ENCODE data around the gene FAM170B.

Gene FAM170B

DNA sequence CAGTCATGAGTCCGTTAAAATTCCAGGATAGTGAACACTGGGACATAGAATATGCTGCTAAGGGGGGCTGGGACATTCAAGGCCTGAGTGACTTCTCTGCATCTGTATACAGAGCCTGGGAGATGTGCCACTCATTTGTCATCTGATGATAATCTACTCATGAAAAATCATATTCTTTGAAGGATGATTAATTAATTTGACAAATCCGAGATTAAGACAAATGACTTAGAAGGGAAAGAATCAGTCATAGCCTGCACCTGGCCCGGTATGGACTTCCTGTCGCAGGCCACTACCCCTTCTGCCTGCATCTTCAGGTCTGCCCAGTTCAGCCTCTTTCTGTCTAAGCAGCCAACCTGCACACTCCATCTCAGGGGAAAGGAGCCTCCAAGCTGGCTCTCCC lies 18.8 kb upstream of the FAM170B start:
- DNase-seq (ENCODE audit: low spot score): no peak
- no peak for FAIRE-seq

DNA sequence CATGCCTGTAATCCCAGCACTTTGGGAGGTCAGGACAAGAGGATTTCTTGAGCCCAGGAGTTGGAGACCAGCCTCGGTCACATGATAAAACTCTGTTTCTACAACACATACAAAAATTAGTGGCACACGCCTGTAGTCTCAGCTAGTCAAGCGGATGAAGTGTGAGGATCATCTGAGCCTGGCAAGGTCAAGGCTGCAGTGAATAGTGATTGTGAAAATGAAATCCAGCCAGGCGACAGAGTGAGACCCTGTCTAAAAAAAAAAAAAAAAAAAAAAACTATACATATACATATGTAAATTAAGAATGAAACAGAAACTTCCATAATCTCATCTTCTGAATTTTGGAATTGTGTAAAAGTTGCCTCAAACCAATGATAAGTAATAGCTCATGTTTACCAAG lies 18.2 kb upstream of the FAM170B start:
- no peak for FAIRE-seq
- DNase-seq (ENCODE audit: low spot score): no peak

DNA sequence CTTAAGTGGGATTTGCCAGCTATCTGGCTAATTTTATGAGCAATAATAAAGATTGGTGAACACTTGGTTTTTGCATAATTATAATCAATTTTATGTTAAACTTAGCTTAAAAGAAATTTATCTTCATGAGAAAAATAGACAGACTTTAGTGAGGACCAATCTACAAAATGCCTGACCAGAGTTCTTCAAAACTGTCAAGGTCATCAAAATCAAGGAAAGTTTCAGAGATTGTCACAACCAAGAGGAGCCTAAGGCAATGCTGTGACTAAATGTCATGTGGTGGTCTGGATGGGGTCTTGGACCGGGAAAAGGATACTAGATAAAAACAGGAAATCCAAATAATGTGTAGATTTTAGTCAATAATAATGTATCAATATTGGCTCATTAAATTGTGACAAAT lies 17.7 kb upstream of the FAM170B start:
- FAIRE-seq (no peak), DNase-seq (ENCODE audit: low spot score) (no peak)

DNA sequence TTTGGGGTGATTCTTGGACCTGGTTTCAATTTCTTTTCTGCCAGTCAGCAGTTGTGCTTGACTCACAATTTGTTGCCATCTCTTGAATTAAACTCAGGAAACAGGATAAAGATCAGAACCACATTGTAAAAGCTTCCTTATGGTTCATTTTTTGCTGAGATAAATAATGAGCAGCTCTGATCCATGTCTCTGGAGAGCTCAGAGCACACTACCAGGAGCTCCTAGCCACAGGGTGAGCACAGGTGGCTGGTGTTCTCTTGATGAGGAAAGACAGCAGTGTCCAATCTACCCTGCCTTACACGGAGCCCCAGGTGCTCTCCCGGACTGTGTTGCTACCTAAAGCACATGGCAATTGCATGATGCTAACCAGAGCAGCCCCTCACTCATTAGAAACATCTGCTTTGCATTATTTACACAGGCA lies 17.2 kb upstream of the FAM170B start:
- DNase-seq (ENCODE audit: low spot score) (no peak), FAIRE-seq (no peak)

- FAIRE-seq (no peak), DNase-seq (ENCODE audit: low spot score) (no peak)
These were observed 16.6 kb upstream of the FAM170B start for GRCh38 chr10:49150426-49150825.

- FAIRE-seq: no peak
These were observed 16.1 kb upstream of the FAM170B start for GRCh38 chr10:49149881-49150280.

DNA sequence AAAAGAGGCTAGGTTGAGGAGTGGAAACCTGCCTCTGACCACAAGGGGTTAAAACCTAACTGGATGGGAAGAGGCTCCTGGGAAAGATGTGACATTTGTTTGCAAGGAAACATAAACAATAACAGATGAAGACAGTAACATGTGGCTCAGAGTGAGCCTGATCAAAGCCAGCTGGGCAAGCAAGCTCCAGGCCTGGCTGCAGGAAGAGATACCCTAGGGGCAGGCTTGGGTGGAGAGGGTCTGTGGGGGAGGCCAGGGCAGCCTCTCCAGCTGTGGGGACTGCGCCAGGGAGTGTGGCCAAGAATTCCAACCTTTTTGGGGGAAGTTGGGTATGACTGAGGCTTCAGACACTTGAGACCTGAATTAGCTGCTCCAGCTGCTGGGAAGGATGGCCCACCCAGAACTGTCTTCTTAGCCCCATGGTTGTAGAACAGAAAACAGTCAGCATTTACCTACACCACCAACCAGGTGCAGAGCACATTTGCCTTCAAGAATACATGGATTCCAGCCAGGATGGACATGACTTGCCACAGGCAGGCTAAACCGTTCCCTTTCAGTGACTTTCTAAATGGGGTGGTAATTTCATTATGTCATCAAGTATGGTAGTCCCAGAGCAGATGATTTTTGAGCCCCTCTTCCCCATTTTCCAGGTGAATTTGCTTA lies 10.4 kb upstream of the FAM170B start:
- no peak for FAIRE-seq

More at GRCh38 chr10:49149881-49150280, 16.1 kb upstream of the FAM170B start:
- DNase-seq (ENCODE audit: low spot score): no peak

DNA sequence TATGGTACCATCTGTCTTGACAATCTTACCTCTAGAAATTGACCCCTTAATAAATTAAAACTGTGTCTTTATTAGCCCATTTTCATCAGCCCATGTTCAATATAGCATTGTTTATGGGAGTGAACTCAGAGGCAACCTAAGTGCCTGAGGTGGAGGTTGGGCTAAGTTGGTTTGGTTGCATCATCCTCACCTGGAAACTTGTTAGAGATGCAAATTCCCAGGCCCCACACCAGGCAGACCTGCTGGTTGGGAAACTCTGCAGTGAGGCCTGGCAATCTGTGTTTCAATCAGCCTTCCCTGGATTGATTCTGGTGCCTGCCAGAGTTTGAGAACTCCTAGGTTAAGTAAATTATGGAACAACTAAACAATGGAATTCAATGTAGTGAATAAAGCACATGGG lies 9.4 kb upstream of the FAM170B start:
- no peak for FAIRE-seq

More for the DNA sequence above, 10.4 kb upstream of the FAM170B start:
- no peak for DNase-seq (ENCODE audit: low spot score)

DNA sequence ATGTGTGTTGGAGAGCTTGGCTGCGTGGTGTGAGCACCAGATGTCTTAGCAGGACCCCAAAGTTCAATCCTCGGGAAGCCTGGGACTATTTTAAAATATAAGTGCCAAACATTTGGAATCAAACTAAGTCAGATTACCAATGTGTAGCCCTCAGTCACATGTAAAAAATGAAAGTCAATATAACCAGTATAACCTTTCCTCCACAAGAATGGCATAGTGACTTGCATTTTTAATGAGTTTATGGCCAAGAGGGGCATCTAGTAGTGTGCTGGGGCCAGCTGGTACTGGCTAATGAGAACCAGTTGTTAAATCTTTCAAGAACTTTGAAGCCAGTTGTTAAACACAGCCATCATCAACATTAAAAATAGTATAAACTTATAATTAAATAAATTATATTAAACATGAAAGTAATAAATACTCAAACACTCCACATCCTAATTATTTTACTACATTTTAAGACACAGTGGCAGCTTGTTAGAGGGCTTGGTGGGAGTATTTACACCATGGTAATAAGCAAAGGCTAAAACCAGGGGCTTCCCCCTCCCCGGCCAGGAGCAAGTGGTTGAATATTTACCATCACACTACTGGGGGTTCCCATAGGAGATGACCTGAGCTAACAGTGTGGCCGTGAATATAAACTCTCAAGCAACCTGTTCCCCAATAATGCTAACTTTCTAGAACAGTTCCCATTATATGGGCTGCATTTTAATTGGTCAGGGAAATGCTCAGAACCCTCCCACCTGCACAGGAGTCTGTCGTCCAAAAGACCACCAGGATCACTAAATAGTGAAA lies 7.9 kb upstream of the FAM170B start:
- DNase-seq (ENCODE audit: low spot score) (no peak), FAIRE-seq (no peak)

More for the DNA sequence above, 9.4 kb upstream of the FAM170B start:
- DNase-seq (ENCODE audit: low spot score): no peak

DNA sequence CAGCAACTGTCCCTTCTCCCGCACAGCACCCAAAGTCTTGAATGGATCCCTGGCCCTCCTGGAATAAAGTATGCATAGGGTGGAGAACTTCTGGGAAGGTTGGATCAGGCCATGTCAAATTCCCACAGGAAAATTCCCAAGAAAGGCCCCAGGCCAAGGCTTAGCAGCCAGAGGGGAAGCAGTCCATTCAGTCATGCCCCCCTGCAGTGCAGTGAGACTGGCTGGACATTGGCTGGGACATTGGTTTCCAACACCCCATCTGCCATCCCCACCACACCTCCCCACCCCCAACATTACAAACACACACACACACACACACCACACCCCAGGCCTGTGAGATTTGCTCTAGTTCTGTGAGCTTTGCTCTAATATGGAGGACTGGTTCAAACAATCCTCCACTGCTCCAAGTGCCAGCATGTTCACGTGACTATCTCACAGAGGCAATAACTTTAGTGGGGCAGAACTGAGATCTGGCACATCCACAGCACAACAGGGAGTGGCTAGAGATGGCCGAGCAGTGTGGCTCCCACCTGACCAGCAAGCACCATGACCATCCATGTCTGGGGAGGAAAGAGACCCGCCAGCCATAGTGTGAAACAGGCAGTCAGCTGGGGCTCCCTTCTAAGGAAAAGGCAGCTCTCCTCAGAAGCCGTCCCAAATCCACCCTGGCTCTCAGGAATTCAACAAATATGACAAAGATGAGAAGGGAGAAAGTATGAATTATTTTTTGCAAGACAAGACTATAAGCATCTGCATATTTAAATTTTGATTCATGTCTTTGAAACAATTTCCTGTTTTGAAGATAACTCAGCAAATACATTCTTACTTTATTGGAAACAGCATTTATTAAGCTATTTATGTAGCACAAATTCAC lies 6.7 kb upstream of the FAM170B start:
- DNase-seq (ENCODE audit: low spot score) (no peak), FAIRE-seq (peak; percentile 90)

DNA sequence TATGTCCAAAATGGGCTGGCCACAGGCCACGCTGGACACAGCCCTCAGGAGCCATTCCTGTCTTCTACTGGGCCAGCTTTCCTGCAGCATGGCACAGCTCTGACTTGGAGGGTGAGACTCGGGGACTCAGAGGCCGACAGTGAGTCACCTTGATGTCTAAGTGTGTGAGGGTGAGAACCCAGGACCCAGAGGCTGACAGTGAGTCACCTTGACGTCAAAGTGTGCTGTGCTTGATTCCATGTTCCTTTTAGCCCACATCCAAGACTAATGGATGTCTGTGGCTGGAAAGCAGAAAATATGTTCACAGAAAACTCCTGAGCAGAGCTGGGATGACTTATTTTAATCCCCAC lies 6.0 kb upstream of the FAM170B start:
- FAIRE-seq (no peak), DNase-seq (ENCODE audit: low spot score) (peak; percentile 81)

GRCh38 chr10:49139028-49139845 lies 5.4 kb upstream of the FAM170B start:
- DNase-seq (ENCODE audit: low spot score) (no peak), FAIRE-seq (no peak)

GRCh38 chr10:49138361-49138891 lies 4.6 kb upstream of the FAM170B start:
- DNase-seq (ENCODE audit: low spot score): no peak
- no peak for FAIRE-seq

DNA sequence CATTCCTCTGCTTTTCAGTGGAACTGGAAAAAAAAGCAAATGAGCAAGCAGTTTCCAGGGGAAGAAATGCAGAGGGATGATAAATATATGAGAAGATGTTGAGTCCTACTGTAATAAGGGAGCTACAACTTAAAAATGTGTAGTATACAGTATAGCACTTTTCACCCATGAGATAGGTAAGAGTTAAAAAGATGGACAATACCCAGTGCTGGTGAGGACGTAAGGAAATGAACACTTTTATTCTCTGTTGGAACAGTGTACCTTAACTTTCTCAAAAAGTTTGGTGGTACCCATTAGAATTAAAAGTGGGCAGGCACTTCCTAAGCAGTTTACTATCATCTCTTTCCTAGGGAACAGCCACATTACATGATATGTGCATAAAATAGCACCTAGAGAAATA lies 2.7 kb upstream of the FAM170B start:
- no peak for FAIRE-seq
- no peak for DNase-seq (ENCODE audit: low spot score)

DNA sequence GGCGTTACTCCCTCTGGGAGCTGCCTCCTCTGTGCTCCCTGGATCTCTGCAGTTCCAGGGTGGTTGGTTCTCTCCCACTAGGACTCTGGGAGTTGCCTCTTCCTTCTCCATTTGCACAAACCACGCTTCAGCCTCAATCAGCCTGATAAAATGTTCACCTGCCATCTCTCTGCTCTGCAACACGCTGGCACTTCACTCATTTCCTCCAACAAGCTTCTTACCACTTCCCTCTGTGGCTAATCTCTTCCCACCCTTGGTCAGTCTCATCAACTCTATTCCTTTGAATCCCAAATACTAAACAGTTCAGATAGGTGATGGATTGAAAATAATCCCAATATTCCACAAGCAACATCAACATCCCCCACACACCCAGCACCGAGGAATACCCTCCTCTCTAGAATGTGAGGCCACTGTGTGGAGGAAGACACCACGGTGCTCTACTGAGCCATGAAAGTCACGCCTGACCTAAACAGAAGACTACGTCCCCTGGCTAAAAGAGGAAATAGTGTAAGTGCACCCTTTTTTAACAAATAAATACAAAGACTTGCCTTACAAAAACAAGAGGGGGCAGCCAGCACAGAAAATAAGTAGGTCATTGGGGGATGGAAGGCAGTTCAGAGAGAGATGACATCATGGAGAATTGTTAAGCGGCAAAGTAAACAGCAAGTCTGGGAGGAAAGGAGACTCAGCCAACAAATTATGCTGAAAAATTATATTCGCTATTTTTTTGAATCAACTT lies 1.9 kb upstream of the FAM170B start:
- no peak for FAIRE-seq
- no peak for DNase-seq (ENCODE audit: low spot score)

- no peak for DNase-seq (ENCODE audit: low spot score)
- no peak for FAIRE-seq
These were observed 506 bp upstream of the FAM170B start for GRCh38 chr10:49134327-49134726.

- DNase-seq (ENCODE audit: low spot score) (no peak), FAIRE-seq (no peak)
These were observed 1.5 kb downstream of the FAM170B start for GRCh38 chr10:49132362-49132737.

GRCh38 chr10:49131507-49132361 lies 2.1 kb downstream of the FAM170B start:
- FAIRE-seq (no peak), DNase-seq (ENCODE audit: low spot score) (no peak)

DNA sequence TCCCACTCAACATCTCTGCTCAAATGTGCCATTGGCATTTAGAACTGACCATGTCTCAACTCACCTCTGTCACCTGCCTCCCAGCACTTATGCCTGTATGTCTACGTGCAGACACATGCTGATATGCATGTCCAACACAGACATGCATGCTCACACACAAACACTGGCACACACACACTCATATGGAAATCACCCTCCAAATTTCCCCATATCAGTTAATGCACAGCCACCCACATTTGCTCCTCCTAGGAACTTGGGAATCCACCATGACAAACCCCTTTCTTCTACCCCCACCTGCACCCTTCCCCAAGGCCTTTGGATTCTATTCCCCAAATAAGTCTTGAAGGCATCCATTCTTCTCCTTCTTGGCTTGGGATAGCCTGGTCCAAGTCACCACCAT lies 4.4 kb downstream of the FAM170B start:
- FAIRE-seq (no peak), DNase-seq (ENCODE audit: low spot score) (no peak)
